ENCODE measurements around the gene APAF1. TPM values are rescaled to one million over a fixed set of nuclear protein-coding genes. Genes with fewer than 3 reads are reported as not detected.

The APAF1 gene
- total RNA-seq, 2 experiments from 2014 or later = 14.7 to 28.6 TPM

GRCh38 chr12:98651328-98651727 is 6.2 kb downstream of the APAF1 start:
- no peak for DNase-seq (ENCODE audit: low spot score)
- H3K4me3 ChIP-seq (ENCODE audit: low read depth, low read length, poor library complexity, severe bottlenecking) = no peak overlapping the region
- H4K20me1 ChIP-seq (ENCODE audit: insufficient read depth, low read length) = peaks cover 4% of the 10 kb centered on the region; the same call in 1 of the 2 replicates
- no peaks in the 10 kb centered on the region for H3K9me3 ChIP-seq (ENCODE audit: low read length)
- H3K27ac ChIP-seq (ENCODE audit: low read depth, low read length, poor library complexity, severe bottlenecking) = no peak overlapping the region
- BruUV-seq (replicated peaks) = no TSS peak
- no peak overlapping the region for H3K4me2 ChIP-seq (ENCODE audit: low read length)
- no peak overlapping the region for H2AFZ ChIP-seq (ENCODE audit: low read length)
- ChIA-PET POLR2A (interaction anchor here (0.9 to 1.5 kb wide), 3 partner anchors 17 to 57 kb away, joined by 3 to 4 read pairs (median 4); no protein-coding TSS in a partner anchor), CTCF (ENCODE audit: unreplicated experiment) (no interaction called here)
- peaks cover 62% of the 10 kb centered on the region for H3K36me3 ChIP-seq (ENCODE audit: insufficient read depth, low read length)
- H3K4me1 ChIP-seq (ENCODE audit: insufficient read depth, low read length, poor library complexity, severe bottlenecking) = peaks cover 10% of the 10 kb centered on the region
- H3K9me2 ChIP-seq (ENCODE audit: insufficient read depth, low read length) = no peaks in the 10 kb centered on the region
- H3K79me2 ChIP-seq (ENCODE audit: insufficient read depth, low read depth, low read length) = peaks cover 16% of the 10 kb centered on the region
- no peak for TF ChIP-seq EZH2phosphoT487 (IDR thresholded peaks at IDR 0.05; ENCODE audit: borderline replicate concordance, low read depth, low read length)
- TF ChIP-seq, protein P1, sequence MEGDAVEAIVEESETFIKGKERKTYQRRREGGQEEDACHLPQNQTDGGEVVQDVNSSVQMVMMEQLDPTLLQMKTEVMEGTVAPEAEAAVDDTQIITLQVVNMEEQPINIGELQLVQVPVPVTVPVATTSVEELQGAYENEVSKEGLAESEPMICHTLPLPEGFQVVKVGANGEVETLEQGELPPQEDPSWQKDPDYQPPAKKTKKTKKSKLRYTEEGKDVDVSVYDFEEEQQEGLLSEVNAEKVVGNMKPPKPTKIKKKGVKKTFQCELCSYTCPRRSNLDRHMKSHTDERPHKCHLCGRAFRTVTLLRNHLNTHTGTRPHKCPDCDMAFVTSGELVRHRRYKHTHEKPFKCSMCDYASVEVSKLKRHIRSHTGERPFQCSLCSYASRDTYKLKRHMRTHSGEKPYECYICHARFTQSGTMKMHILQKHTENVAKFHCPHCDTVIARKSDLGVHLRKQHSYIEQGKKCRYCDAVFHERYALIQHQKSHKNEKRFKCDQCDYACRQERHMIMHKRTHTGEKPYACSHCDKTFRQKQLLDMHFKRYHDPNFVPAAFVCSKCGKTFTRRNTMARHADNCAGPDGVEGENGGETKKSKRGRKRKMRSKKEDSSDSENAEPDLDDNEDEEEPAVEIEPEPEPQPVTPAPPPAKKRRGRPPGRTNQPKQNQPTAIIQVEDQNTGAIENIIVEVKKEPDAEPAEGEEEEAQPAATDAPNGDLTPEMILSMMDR (conservative IDR thresholded peaks at IDR 0.05; ENCODE audit: low read length) = no peak
- intact Hi-C loops (cut with micrococcal nuclease; ENCODE audit: unreplicated experiment) = no loop called here

- Histone ChIP-seq H3K36me3 (ENCODE audit: insufficient read depth, low read length) (peaks cover 72% of the 10 kb centered on the region), H2AFZ (ENCODE audit: low read length) (no peak overlapping the region), H3K4me1 (ENCODE audit: insufficient read depth, low read length, poor library complexity, severe bottlenecking) (no peaks in the 10 kb centered on the region), H3K4me3 (ENCODE audit: low read depth, low read length, poor library complexity, severe bottlenecking) (no peak overlapping the region), H3K79me2 (ENCODE audit: insufficient read depth, low read depth, low read length) (no peaks in the 10 kb centered on the region), H3K27ac (ENCODE audit: low read depth, low read length, poor library complexity, severe bottlenecking) (no peak overlapping the region), H4K20me1 (ENCODE audit: insufficient read depth, low read length) (no peaks in the 10 kb centered on the region), H3K4me2 (ENCODE audit: low read length) (no peak overlapping the region), H3K9me3 (ENCODE audit: low read length) (no peaks in the 10 kb centered on the region), H3K9me2 (ENCODE audit: insufficient read depth, low read length) (no peaks in the 10 kb centered on the region)
- BruUV-seq (replicated peaks) = no TSS peak
- CTCF ChIA-PET (ENCODE audit: unreplicated experiment) = no interaction called here
- intact Hi-C loops (cut with micrococcal nuclease; ENCODE audit: unreplicated experiment) = loop anchor here (1.0 to 2.0 kb wide), 2 partner anchors 87 to 229 kb away; no protein-coding TSS in a partner anchor
- TF ChIP-seq, protein P1 (conservative IDR thresholded peaks at IDR 0.05; ENCODE audit: low read length) = peak; percentile 92
- TF ChIP-seq EZH2phosphoT487 (IDR thresholded peaks at IDR 0.05; ENCODE audit: borderline replicate concordance, low read depth, low read length) = no peak
- POLR2A ChIA-PET = interaction anchor here (0.6 to 1.0 kb wide), 2 partner anchors 59 to 91 kb away, joined by 3 read pairs; no protein-coding TSS in a partner anchor
- DNase-seq (ENCODE audit: low spot score) = peak; percentile 71
Observed at GRCh38 chr12:98653866-98654493, 8.9 kb downstream of the APAF1 start.

Data from OCI-LY7 (cell line).